H1 (cell line): ENCODE data around the gene ARHGEF19. TPM values are rescaled to one million over a fixed set of nuclear protein-coding genes. Genes with fewer than 3 reads are reported as not detected.

Experiments
- CTCF ChIA-PET: fragments of 300-600 bp; sonication (Branson Sonifier 250); formaldehyde crosslinking; loops from one replicate; lab custom pipeline; 2021; ENCODE audit not compliant: partially characterized antibody; lab: Charles Lee
- POLR2A ChIA-PET: fragments of 300-600 bp; sonication (Branson Sonifier 250); formaldehyde crosslinking; loops from one replicate; lab custom pipeline; 2021; ENCODE audit warnings: inconsistent platforms; ENCODE audit not compliant: partially characterized antibody; lab: Charles Lee
- DNase-seq, 2 experiments: peaks; one replicate each; pipeline versions ENCODE4 v3.0.0 to v3.0.0-alpha.2; 2010 to 2022; ENCODE audit warnings: low spot score in 2 of 2, low read depth in 1 of 2, mixed read lengths in 1 of 2
- FAIRE-seq: peaks from 2 replicates; lab custom pipeline; 2011; peaks lifted over from hg19 to GRCh38; lab: Jason Lieb, UNC
- H2AFZ ChIP-seq: 2 replicates; pipeline ENCODE4 v1.8.1; 2012; ENCODE audit warnings: low read length, inconsistent platforms
- H2AK5ac ChIP-seq: 2 replicates; pipeline ENCODE4 v1.6.1; 2013; ENCODE audit warnings: low read depth, low read length
- H2BK120ac ChIP-seq: replicated peaks from 2 replicates; pipeline ENCODE3; 2013; ENCODE audit warnings: low read depth, low read length, inconsistent platforms
- H2BK12ac ChIP-seq: 2 replicates; pipeline ENCODE4 v1.6.1; 2013; ENCODE audit warnings: low read depth, low read length
- H2BK15ac ChIP-seq: 2 replicates; pipeline ENCODE4 v1.6.1; 2013; ENCODE audit warnings: low read length
- H2BK20ac ChIP-seq: 2 replicates; pipeline ENCODE4 v1.6.1; 2013; ENCODE audit warnings: low read length
- H2BK5ac ChIP-seq: 2 replicates; pipeline ENCODE4 v1.6.1; 2013; ENCODE audit warnings: low read depth, low read length
- H3K14ac ChIP-seq: 2 replicates; pipeline ENCODE4 v1.6.1; 2013; ENCODE audit warnings: inconsistent platforms; ENCODE audit not compliant: insufficient read length
- H3K18ac ChIP-seq: 2 replicates; pipeline ENCODE4 v1.6.1; 2013; ENCODE audit warnings: low read length; ENCODE audit errors: extremely low read depth
- H3K23ac ChIP-seq: 2 replicates; pipeline ENCODE4 v1.6.1; 2013; ENCODE audit warnings: inconsistent platforms; ENCODE audit not compliant: insufficient read length
- H3K23me2 ChIP-seq: 2 replicates; pipeline ENCODE4 v1.6.1; 2013; ENCODE audit warnings: low read depth, low read length
- H3K27ac ChIP-seq: 2 replicates; pipeline ENCODE4 v1.6.1; 2011; ENCODE audit warnings: low read depth, low read length, inconsistent platforms
- H3K27me3 ChIP-seq, 4 experiments: replicated peaks in 1 of 4; 1 replicate in 1 of 4; 2 replicates in 3 of 4; pipeline versions ENCODE4 v1.6.1 to v1.8.1; 2011 to 2013; ENCODE audit warnings: low read length in 3 of 4, mild to moderate bottlenecking in 3 of 4, inconsistent platforms in 2 of 4, mixed read lengths in 2 of 4, moderate library complexity in 1 of 4; ENCODE audit not compliant: control insufficient read depth in 3 of 4, insufficient read depth in 3 of 4; ENCODE audit errors: extremely low read depth in 1 of 4
- H3K36me3 ChIP-seq, 4 experiments: 2 replicates each; pipeline versions ENCODE4 v1.6.1 to v1.8.1; 2011 to 2013; ENCODE audit warnings: mild to moderate bottlenecking in 4 of 4, low read length in 3 of 4, moderate library complexity in 2 of 4, control low read depth in 1 of 4, inconsistent platforms in 1 of 4; ENCODE audit not compliant: insufficient read depth in 4 of 4, control insufficient read depth in 2 of 4
- H3K4ac ChIP-seq: replicated peaks from 2 replicates; pipeline ENCODE3; 2013; ENCODE audit warnings: low read length, low read depth, mixed read lengths, inconsistent platforms; ENCODE audit not compliant: insufficient read length
- H3K4me1 ChIP-seq, 4 experiments: replicated peaks in 1 of 4; 1 replicate in 1 of 4; 2 replicates in 3 of 4; pipeline versions ENCODE4 v1.6.1 to v1.8.1; 2011 to 2013; ENCODE audit warnings: low read length in 3 of 4, inconsistent platforms in 2 of 4, mixed read lengths in 1 of 4; ENCODE audit not compliant: insufficient read depth in 4 of 4, control insufficient read depth in 3 of 4
- H3K4me2 ChIP-seq, 2 experiments: 2 replicates each; pipeline versions ENCODE4 v1.6.1 to v1.8.1; 2011 to 2013; ENCODE audit warnings: low read depth in 2 of 2, low read length in 2 of 2, control low read depth in 1 of 2, inconsistent platforms in 1 of 2, mild to moderate bottlenecking in 1 of 2; ENCODE audit not compliant: insufficient read depth in 1 of 2
- H3K4me3 ChIP-seq, 4 experiments: fragments of 200-600, 300-600 bp in 1 of 4; sonication (generic), shearing (Covaris generic), sonication (Bioruptor Twin) in 1 of 4; 2 replicates each; pipeline versions ENCODE4 v1.5.1 to v1.8.1; 2011 to 2016; ENCODE audit warnings: low read length in 4 of 4, low read depth in 3 of 4, control low read depth in 2 of 4, inconsistent platforms in 2 of 4, mild to moderate bottlenecking in 2 of 4, mixed read lengths in 1 of 4, moderate library complexity in 1 of 4; ENCODE audit not compliant: insufficient read depth in 2 of 4; ENCODE audit errors: extremely low read depth in 1 of 4
- H3K56ac ChIP-seq: replicated peaks from 2 replicates; pipeline ENCODE3; 2013; ENCODE audit warnings: low read depth, mild to moderate bottlenecking, mixed read lengths, low read length, inconsistent platforms; ENCODE audit not compliant: insufficient read length
- H3K79me1 ChIP-seq: 2 replicates; pipeline ENCODE4 v1.6.1; 2013; ENCODE audit warnings: low read depth, low read length, control low read depth
- H3K79me2 ChIP-seq, 2 experiments: 2 replicates each; pipeline versions ENCODE4 v1.6.1 to v1.8.1; 2012 to 2013; ENCODE audit warnings: low read length in 2 of 2, mild to moderate bottlenecking in 2 of 2, inconsistent platforms in 1 of 2; ENCODE audit not compliant: insufficient read depth in 2 of 2, control insufficient read depth in 1 of 2
- H3K9ac ChIP-seq, 4 experiments: replicated peaks in 1 of 4; 1 replicate in 1 of 4; 2 replicates in 3 of 4; pipeline versions ENCODE4 v1.6.1 to v1.8.1; 2011 to 2013; ENCODE audit warnings: low read depth in 3 of 4, low read length in 3 of 4, control low read depth in 2 of 4, mild to moderate bottlenecking in 2 of 4, moderate library complexity in 2 of 4, inconsistent platforms in 1 of 4; ENCODE audit errors: extremely low read depth in 1 of 4
- H3K9me3 ChIP-seq, 2 experiments: 2 replicates each; pipeline versions ENCODE4 v1.6.1 to v1.8.1; 2012 to 2013; ENCODE audit warnings: mild to moderate bottlenecking in 2 of 2, moderate library complexity in 2 of 2, control low read depth in 1 of 2, inconsistent platforms in 1 of 2, low read depth in 1 of 2, low read length in 1 of 2, mixed read lengths in 1 of 2; ENCODE audit not compliant: insufficient read depth in 2 of 2
- H4K20me1 ChIP-seq, 2 experiments: replicated peaks in 1 of 2; 2 replicates each; pipeline versions ENCODE3 to v1.8.1; 2011 to 2013; ENCODE audit warnings: inconsistent platforms in 2 of 2, low read length in 2 of 2, mild to moderate bottlenecking in 1 of 2; ENCODE audit not compliant: insufficient read depth in 2 of 2, control insufficient read depth in 1 of 2
- H4K5ac ChIP-seq: 2 replicates; pipeline ENCODE4 v1.6.1; 2013; ENCODE audit warnings: low read length, low read depth, mixed read lengths, inconsistent platforms; ENCODE audit not compliant: insufficient read length
- H4K8ac ChIP-seq: 2 replicates; pipeline ENCODE4 v1.8.0; 2013; ENCODE audit warnings: mild to moderate bottlenecking, moderate library complexity, low read length, inconsistent platforms; ENCODE audit not compliant: insufficient read depth; ENCODE audit errors: extremely low read depth
- H4K91ac ChIP-seq: replicated peaks from 2 replicates; pipeline ENCODE3; 2013; ENCODE audit warnings: low read length, mixed read lengths, inconsistent platforms; ENCODE audit not compliant: insufficient read length
- CBX5 ChIP-seq: fragments of 300-800, 300-1000 bp; sonication (generic); IDR thresholded peaks from 2 replicates; pipeline ENCODE4 v1.7.1; 2016; ENCODE audit warnings: antibody characterized with exemption, low read length, low read depth
- KDM1A ChIP-seq: fragments of 200-600, 300-600 bp; sonication (generic); IDR thresholded peaks from 2 replicates; pipeline ENCODE4 v1.7.1; 2016; ENCODE audit warnings: mild to moderate bottlenecking, low read length, borderline replicate concordance
- NRF1 ChIP-seq: IDR thresholded peaks from 2 replicates; pipeline ENCODE4 v1.6.1; 2011; ENCODE audit warnings: mild to moderate bottlenecking, low read depth, low read length, improper control_type of control experiment
- WGBS, 2 experiments: shearing (Covaris generic) in 1 of 2; methylation state at CpG; one replicate each; pipeline versions ENCODE4 v1.1.6 to v1.1.7; 2013 to 2015; ENCODE audit warnings: low lambda C conversion rate in 2 of 2, mixed read lengths in 2 of 2, inconsistent platforms in 1 of 2, low coverage in 1 of 2, missing lambda C conversion rate in 1 of 2; ENCODE audit not compliant: insufficient replicate concordance in 2 of 2, insufficient coverage in 1 of 2, insufficient read length in 1 of 2; ENCODE audit errors: extremely low coverage in 1 of 2, missing lambda C conversion rate in 1 of 2; 5-methylcytosine and 5-hydroxymethylcytosine counted together
- polyA plus RNA-seq, 7 experiments: library from polyadenylated mRNA; depleted of rRNA in 3 of 7; stranded (reverse) in 5 of 7; unstranded in 2 of 7; fragments of >200 nt in 5 of 7; fragments of 200-250 nt in 2 of 7; gene quantifications; 1 replicate in 5 of 7; 2 replicates in 1 of 7; 4 replicates in 1 of 7; pipeline versions ENCODE4 v1.2.1 to v1.2.3, GENCODE V29; 2011 to 2013; ENCODE audit warnings: missing spikeins in 2 of 7, mixed read lengths in 2 of 7
- total RNA-seq: library from RNA; stranded (reverse); fragmentation: NEBNext Ultra II Directional; extraction: Animal tissue kit (Norgen Biotek cat#: 25700); gene quantifications from 2 replicates; pipeline ENCODE4 v1.2.1, GENCODE V29; 2021

ARHGEF19 gene
- total and polyA plus RNA-seq, 2 of the 8 experiments (the other 6 are each of a cell fraction or from before 2014, with no cell fraction given): 47.5 to 56.4 TPM

- DNase-seq (no peak), FAIRE-seq (no peak)
- Histone ChIP-seq H3K18ac (peak overlapping the region; percentile 100), H3K56ac (no peak overlapping the region), H3K79me1 (peaks cover 10% of the 10 kb centered on the region), H3K4ac (peak overlapping the region; percentile 16), H4K8ac (no peak overlapping the region), H3K4me3 (peak overlapping the region; percentile 57 to 75 (median 64)), H3K4me1 (peaks cover 10 to 48% (median 32%) of the 10 kb centered on the region in 4 experiments), H2BK5ac (peak overlapping the region; percentile 93), H3K79me2 (peaks cover 5 to 33% of the 10 kb centered on the region in 2 experiments; a peak in 3 of 4 replicates), H3K14ac (peak overlapping the region; percentile 6), H3K9ac (peak overlapping the region; percentile 75 to 83 (median 81)), H2BK15ac (peak overlapping the region; percentile 82; the same call in 1 of the 2 replicates), H2BK12ac (peak overlapping the region; percentile 30; the same call in 1 of the 2 replicates), H3K9me3 (no peaks in the 10 kb centered on the region), H3K23ac (no peak overlapping the region), H4K20me1 (peaks cover 0 to 2% of the 10 kb centered on the region in 2 experiments), H2BK120ac (no peak overlapping the region), H2BK20ac (peak overlapping the region; percentile 24), H3K27me3 (peaks cover 0 to 5% (median 4%) of the 10 kb centered on the region in 4 experiments; a peak in 5 of 7 replicates), H2AFZ (no peak overlapping the region), H3K23me2 (peaks cover 25% of the 10 kb centered on the region), H4K91ac (peak overlapping the region; percentile 87), H2AK5ac (peak overlapping the region; percentile 91; the same call in 1 of the 2 replicates), H3K27ac (peak overlapping the region; percentile 86), H3K4me2 (peak overlapping the region; percentile 83 to 89), H4K5ac (peak overlapping the region; percentile 79), H3K36me3 (no peaks in the 10 kb centered on the region)
- CTCF ChIA-PET: interaction anchor here (0.8 to 3.0 kb wide), 13 partner anchors 9 to 228 kb away, joined by 3 to 16 read pairs (median 4); partner anchors contain the start of gene NECAP2
- POLR2A ChIA-PET: interaction anchor here (0.8 to 3.5 kb wide), 15 partner anchors 9 to 148 kb away, joined by 3 to 32 read pairs (median 4); no protein-coding TSS in a partner anchor
- TF ChIP-seq NRF1 (no peak), KDM1A (peak; percentile 77), CBX5 (no peak)
- 56% methylated on average over 6 of the region's 6 CpGs; no CpG with 5 or more reads in 1 of the 2 experiments for WGBS, 2 experiments
These were observed 628 bp downstream of the ARHGEF19 start for GRCh38 chr1:16211824-16212223.
